Measurements from ENCODE around the gene DDX55.
A peak's percentile ranks its signal among the peaks of the same experiment; 100 is the strongest.

DDX55 gene

GRCh38 chr12:123654129-123654701 lies 52.3 kb downstream of the DDX55 start:
- no peak for TF ChIP-seq CTCF (IDR thresholded peaks at IDR 0.05; ENCODE audit: extremely low read depth, insufficient read depth, missing control alignments)
- in situ Hi-C loops (cut with MboI; ENCODE audit: low pct_unique_long_range_greater_than_20kb, low sequenced_read_pairs, unreplicated experiment), result no loop called here
- DNase-seq (ENCODE audit: low spot score), result no peak

- in situ Hi-C loops (cut with MboI; ENCODE audit: low pct_unique_long_range_greater_than_20kb, low sequenced_read_pairs, unreplicated experiment), result no loop called here
- DNase-seq (ENCODE audit: low spot score), result peak; percentile 49
- no peak for TF ChIP-seq CTCF (IDR thresholded peaks at IDR 0.05; ENCODE audit: extremely low read depth, insufficient read depth, missing control alignments)
Observed at GRCh38 chr12:123655420-123655819, 53.5 kb downstream of the DDX55 start.

GRCh38 chr12:123656392-123656791 lies 54.5 kb downstream of the DDX55 start:
- no peak for DNase-seq (ENCODE audit: low spot score)
- TF ChIP-seq CTCF (IDR thresholded peaks at IDR 0.05; ENCODE audit: extremely low read depth, insufficient read depth, missing control alignments), result no peak
- in situ Hi-C loops (cut with MboI; ENCODE audit: low pct_unique_long_range_greater_than_20kb, low sequenced_read_pairs, unreplicated experiment), result no loop called here

GRCh38 chr12:123657211-123657610 lies 55.3 kb downstream of the DDX55 start:
- in situ Hi-C loops (cut with MboI; ENCODE audit: low pct_unique_long_range_greater_than_20kb, low sequenced_read_pairs, unreplicated experiment), result no loop called here
- DNase-seq (ENCODE audit: low spot score), result no peak
- TF ChIP-seq CTCF (IDR thresholded peaks at IDR 0.05; ENCODE audit: extremely low read depth, insufficient read depth, missing control alignments), result no peak

- in situ Hi-C loops (cut with MboI; ENCODE audit: low pct_unique_long_range_greater_than_20kb, low sequenced_read_pairs, unreplicated experiment), result no loop called here
- no peak for TF ChIP-seq CTCF (IDR thresholded peaks at IDR 0.05; ENCODE audit: extremely low read depth, insufficient read depth, missing control alignments)
- DNase-seq (ENCODE audit: low spot score), result no peak
Observed at GRCh38 chr12:123659996-123660727, 58.3 kb downstream of the DDX55 start.

GRCh38 chr12:123667771-123668170 lies 65.9 kb downstream of the DDX55 start:
- DNase-seq (ENCODE audit: low spot score), result no peak
- in situ Hi-C loops (cut with MboI; ENCODE audit: low pct_unique_long_range_greater_than_20kb, low sequenced_read_pairs, unreplicated experiment), result no loop called here
- TF ChIP-seq CTCF (IDR thresholded peaks at IDR 0.05; ENCODE audit: extremely low read depth, insufficient read depth, missing control alignments), result no peak
